Activated naive CD4-positive, alpha-beta T cell treated with anti-CD3 and anti-CD28 coated beads, Interleukin-2, amount 50 U/mL, for 24 hours (primary cell): ENCODE data around the gene PRKCE.

ENCODE experiments used
- H3K27ac Mint-ChIP-seq: one replicate; pipeline ENCODE4 v1.8.0; 2021; ENCODE audit warnings: mild to moderate bottlenecking, mixed read lengths
- H3K27me3 Mint-ChIP-seq: one replicate; pipeline ENCODE4 v1.8.0; 2021; ENCODE audit warnings: mixed read lengths
- H3K36me3 Mint-ChIP-seq: one replicate; pipeline ENCODE4 v1.8.0; 2021; ENCODE audit warnings: mixed read lengths
- H3K4me1 Mint-ChIP-seq: one replicate; pipeline ENCODE4 v1.8.0; 2021; ENCODE audit warnings: mixed read lengths
- H3K4me3 Mint-ChIP-seq: one replicate; pipeline ENCODE4 v1.8.0; 2021; ENCODE audit warnings: mild to moderate bottlenecking, mixed read lengths
- H3K9me3 Mint-ChIP-seq: one replicate; pipeline ENCODE4 v1.8.0; 2021; ENCODE audit warnings: mixed read lengths

The PRKCE gene

DNA sequence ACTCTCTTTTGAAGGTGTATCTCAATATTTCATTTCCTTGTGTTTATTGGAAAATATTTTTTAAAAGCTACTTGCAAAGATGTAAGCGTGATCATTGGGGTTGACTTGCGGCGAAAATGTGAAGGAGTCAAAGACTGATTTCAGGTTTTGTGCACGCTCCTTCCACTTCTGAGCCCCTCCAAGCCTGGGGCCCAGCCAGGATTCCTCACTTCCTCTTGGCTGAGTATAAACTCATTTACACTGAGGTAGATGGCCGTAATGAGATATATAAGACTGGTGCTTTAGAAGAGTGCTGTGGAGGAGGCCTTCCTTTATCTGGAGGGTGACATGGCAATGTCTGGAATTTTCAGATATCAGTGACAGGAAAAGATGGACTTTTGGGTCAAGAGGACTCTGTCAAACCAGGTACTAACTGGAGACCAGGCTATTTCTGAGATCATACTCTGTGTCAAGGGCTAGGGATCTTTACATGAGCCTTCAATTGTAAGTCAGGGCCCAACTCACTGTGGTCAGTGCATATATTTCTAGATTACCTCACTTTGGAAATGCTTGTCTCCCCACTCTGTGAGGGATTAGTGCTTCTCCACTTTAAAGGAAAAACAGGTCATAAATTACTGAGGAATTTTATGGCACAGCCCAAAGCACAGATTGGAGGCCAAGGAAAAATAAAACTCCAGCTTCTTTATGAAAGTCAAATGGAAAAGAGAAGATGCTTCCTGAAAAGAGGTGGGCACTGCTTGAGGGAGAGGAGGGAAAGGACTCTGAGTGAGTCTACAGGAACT lies 22.8 kb downstream of the PRKCE start:
- Mint-ChIP-seq H3K9me3 (no peaks in the 10 kb centered on the region), H3K36me3 (peaks cover 7% of the 10 kb centered on the region), H3K4me1 (peaks cover 15% of the 10 kb centered on the region), H3K4me3 (no peak overlapping the region), H3K27me3 (no peaks in the 10 kb centered on the region), H3K27ac (no peak overlapping the region)

DNA sequence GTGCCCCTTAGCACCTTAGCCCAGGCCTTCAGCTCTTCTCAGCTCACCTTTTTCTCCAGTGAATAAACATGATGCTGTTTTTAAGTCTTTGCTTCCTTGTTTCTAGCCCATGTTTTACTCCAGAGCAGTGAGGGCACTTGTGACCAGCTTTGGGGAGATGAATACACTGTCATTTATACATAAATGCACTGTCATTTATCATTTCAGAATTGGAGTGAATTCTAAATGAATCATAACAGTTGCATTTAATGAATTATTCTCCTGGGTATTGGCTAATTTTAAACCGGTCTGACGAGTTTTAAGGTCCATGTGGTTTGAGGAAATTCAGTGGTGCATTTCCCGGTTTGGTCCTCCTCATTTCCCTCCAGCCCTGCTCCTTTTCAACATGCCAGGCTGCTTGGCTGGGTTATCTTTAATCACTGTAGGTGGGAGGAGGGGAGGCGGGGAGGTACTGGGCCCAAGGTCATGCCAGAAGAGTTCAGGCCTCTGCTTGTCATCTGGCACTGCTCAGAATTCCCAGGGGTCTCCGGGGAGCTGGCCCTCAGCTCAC lies 23.9 kb downstream of the PRKCE start:
- Mint-ChIP-seq H3K4me3 (no peak overlapping the region), H3K27me3 (no peaks in the 10 kb centered on the region), H3K4me1 (peaks cover 15% of the 10 kb centered on the region)

DNA sequence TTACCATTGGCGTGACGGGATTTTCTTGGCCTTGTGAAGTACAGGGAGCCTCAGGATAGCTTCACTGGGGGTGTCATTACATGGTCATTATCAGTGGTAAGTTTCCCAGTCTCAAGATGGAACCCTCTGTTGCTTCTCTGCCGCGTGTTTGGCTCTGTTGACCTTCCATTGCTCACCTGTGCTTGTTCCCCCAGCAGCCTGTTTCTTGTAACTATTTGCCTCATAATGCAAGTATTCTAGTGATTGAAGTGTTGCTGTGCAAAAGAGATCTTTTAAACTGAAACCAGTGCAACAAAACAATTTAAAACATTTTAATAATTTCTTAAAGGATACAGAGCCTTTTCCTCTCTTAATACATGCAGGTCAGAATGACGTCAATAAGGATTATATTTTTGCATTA lies 24.6 kb downstream of the PRKCE start:
- Mint-ChIP-seq H3K27ac (no peak overlapping the region), H3K27me3 (no peaks in the 10 kb centered on the region), H3K4me3 (no peak overlapping the region), H3K4me1 (peaks cover 15% of the 10 kb centered on the region), H3K36me3 (peaks cover 7% of the 10 kb centered on the region), H3K9me3 (no peaks in the 10 kb centered on the region)

More for the DNA sequence above, 23.9 kb downstream of the PRKCE start:
- Mint-ChIP-seq H3K9me3 (no peaks in the 10 kb centered on the region), H3K36me3 (peaks cover 7% of the 10 kb centered on the region), H3K27ac (no peak overlapping the region)

- Mint-ChIP-seq H3K27me3 (no peaks in the 10 kb centered on the region), H3K36me3 (peaks cover 3% of the 10 kb centered on the region), H3K4me1 (peaks cover 21% of the 10 kb centered on the region), H3K27ac (no peak overlapping the region), H3K9me3 (no peaks in the 10 kb centered on the region), H3K4me3 (no peak overlapping the region)
Observed at GRCh38 chr2:45678791-45679348, 27.4 kb downstream of the PRKCE start.

- no peak overlapping the region for H3K4me3 Mint-ChIP-seq
- no peaks in the 10 kb centered on the region for H3K9me3 Mint-ChIP-seq
- no peaks in the 10 kb centered on the region for H3K27me3 Mint-ChIP-seq
- no peak overlapping the region for H3K27ac Mint-ChIP-seq
- peaks cover 3% of the 10 kb centered on the region for H3K36me3 Mint-ChIP-seq
- peaks cover 10% of the 10 kb centered on the region for H3K4me1 Mint-ChIP-seq
Observed at GRCh38 chr2:45680351-45680967, 29.0 kb downstream of the PRKCE start.

DNA sequence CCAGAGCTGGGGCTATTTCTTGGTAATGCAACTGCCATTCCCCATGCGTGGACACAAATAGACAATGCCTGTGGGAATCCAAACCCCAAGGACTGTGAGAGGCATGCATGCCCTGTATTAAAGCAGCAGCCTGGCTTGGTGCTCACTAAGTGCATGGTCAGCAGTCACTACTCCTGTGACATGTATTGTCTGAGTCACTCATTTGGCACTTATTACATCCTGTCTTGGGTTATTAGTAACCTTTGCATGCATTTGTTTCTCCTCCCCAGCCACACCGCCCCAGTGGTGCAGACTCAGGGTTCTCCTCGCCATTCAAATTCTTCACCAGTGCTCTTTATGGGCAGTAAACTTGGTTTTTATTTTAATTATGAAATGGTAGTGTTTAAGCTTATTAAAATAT lies 30.2 kb downstream of the PRKCE start:
- H3K36me3 Mint-ChIP-seq = peaks cover under 1% of the 10 kb centered on the region
- H3K27me3 Mint-ChIP-seq = no peaks in the 10 kb centered on the region
- no peak overlapping the region for H3K4me3 Mint-ChIP-seq
- no peak overlapping the region for H3K27ac Mint-ChIP-seq
- peaks cover 10% of the 10 kb centered on the region for H3K4me1 Mint-ChIP-seq
- no peaks in the 10 kb centered on the region for H3K9me3 Mint-ChIP-seq

- Mint-ChIP-seq H3K4me1 (peaks cover 10% of the 10 kb centered on the region), H3K27me3 (no peaks in the 10 kb centered on the region), H3K4me3 (no peak overlapping the region), H3K9me3 (no peaks in the 10 kb centered on the region), H3K27ac (no peak overlapping the region), H3K36me3 (no peaks in the 10 kb centered on the region)
Observed at GRCh38 chr2:45683292-45683691, 31.8 kb downstream of the PRKCE start.

- H3K4me1 Mint-ChIP-seq = peaks cover 11% of the 10 kb centered on the region
- no peaks in the 10 kb centered on the region for H3K36me3 Mint-ChIP-seq
- no peaks in the 10 kb centered on the region for H3K27me3 Mint-ChIP-seq
- H3K4me3 Mint-ChIP-seq = no peak overlapping the region
- H3K9me3 Mint-ChIP-seq = no peaks in the 10 kb centered on the region
- H3K27ac Mint-ChIP-seq = no peak overlapping the region
Observed at GRCh38 chr2:45684756-45685155, 33.3 kb downstream of the PRKCE start.

GRCh38 chr2:45685260-45685659 lies 33.8 kb downstream of the PRKCE start:
- H3K4me3 Mint-ChIP-seq = no peak overlapping the region
- no peaks in the 10 kb centered on the region for H3K36me3 Mint-ChIP-seq
- no peak overlapping the region for H3K27ac Mint-ChIP-seq

DNA sequence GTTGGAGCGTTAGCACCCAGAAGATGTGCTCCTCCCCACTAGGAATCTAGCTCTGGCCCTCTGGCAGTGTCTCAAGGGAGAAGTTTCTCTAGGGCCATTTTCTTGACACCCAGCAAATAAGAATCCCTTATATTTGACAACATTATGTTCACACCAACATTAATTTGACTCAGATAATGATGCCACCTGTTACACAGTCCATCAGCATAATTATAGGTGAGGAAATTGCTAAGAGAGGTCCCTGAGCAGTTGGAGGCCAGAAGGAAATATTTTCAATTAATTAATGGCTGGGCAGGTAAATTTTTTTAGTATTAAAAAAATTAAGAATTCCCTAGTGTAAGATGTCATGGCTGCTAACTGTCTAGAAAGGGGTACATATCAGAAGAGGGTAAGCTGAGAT lies 36.5 kb downstream of the PRKCE start:
- Mint-ChIP-seq H3K9me3 (no peaks in the 10 kb centered on the region), H3K27ac (no peak overlapping the region), H3K27me3 (no peaks in the 10 kb centered on the region), H3K4me1 (peaks cover 12% of the 10 kb centered on the region), H3K36me3 (no peaks in the 10 kb centered on the region), H3K4me3 (no peak overlapping the region)

More at GRCh38 chr2:45685260-45685659, 33.8 kb downstream of the PRKCE start:
- Mint-ChIP-seq H3K27me3 (no peaks in the 10 kb centered on the region), H3K4me1 (peaks cover 15% of the 10 kb centered on the region), H3K9me3 (no peaks in the 10 kb centered on the region)

GRCh38 chr2:45688479-45689298 lies 37.2 kb downstream of the PRKCE start:
- Mint-ChIP-seq H3K4me3 (no peak overlapping the region), H3K27ac (no peak overlapping the region), H3K4me1 (peaks cover 5% of the 10 kb centered on the region), H3K27me3 (no peaks in the 10 kb centered on the region), H3K9me3 (no peaks in the 10 kb centered on the region), H3K36me3 (no peaks in the 10 kb centered on the region)

GRCh38 chr2:45690231-45690630 lies 38.8 kb downstream of the PRKCE start:
- peaks cover 4% of the 10 kb centered on the region for H3K4me1 Mint-ChIP-seq
- no peak overlapping the region for H3K27ac Mint-ChIP-seq
- no peaks in the 10 kb centered on the region for H3K9me3 Mint-ChIP-seq
- no peak overlapping the region for H3K4me3 Mint-ChIP-seq
- H3K27me3 Mint-ChIP-seq = no peaks in the 10 kb centered on the region
- H3K36me3 Mint-ChIP-seq = no peaks in the 10 kb centered on the region

GRCh38 chr2:45691171-45691999 lies 39.9 kb downstream of the PRKCE start:
- Mint-ChIP-seq H3K27me3 (no peaks in the 10 kb centered on the region), H3K27ac (no peak overlapping the region), H3K4me1 (peaks cover 4% of the 10 kb centered on the region), H3K9me3 (no peaks in the 10 kb centered on the region), H3K4me3 (no peak overlapping the region), H3K36me3 (no peaks in the 10 kb centered on the region)

DNA sequence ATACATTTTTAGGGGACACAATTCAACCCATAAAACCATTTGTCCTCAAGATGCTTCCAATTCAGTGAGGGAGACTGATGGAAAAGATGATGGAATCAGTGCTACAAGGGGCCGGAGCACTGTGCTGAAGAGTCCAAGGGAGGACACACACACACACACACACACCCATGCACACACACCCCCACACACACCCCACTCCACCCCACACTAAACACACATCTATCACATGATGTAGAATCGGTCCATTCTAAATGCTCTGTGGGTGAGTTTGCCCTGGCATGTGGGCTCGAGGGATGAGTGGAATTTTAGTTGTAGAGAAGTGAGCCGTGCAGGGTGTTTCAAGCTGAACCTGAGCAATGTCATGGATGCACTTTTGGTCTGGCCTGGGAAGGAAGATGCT lies 41.1 kb downstream of the PRKCE start:
- Mint-ChIP-seq H3K27me3 (no peaks in the 10 kb centered on the region), H3K27ac (no peak overlapping the region), H3K4me1 (peaks cover 4% of the 10 kb centered on the region), H3K4me3 (no peak overlapping the region), H3K36me3 (no peaks in the 10 kb centered on the region), H3K9me3 (no peaks in the 10 kb centered on the region)
